VCaP (cell line): Measurements from ENCODE around the gene DNAJC6.

Source experiments
- H3K27ac ChIP-seq: fragments of 450-650 bp; 2 replicates; pipeline ENCODE4 v1.5.1; 2017
- CTCF ChIP-seq: fragments of 450-650 bp; conservative IDR thresholded peaks from 2 replicates; pipeline ENCODE4 v1.5.1; 2017; ENCODE audit warnings: mild to moderate bottlenecking, moderate library complexity

The DNAJC6 gene

GRCh38 chr1:65309304-65310077, at the start of gene DNAJC6:
Gene DNAJC6, plus strand, starts transcription at chr1:65309543. Its CDS starts 203 bp downstream, at chr1:65309746.
- H3K27ac ChIP-seq: peak within 1 kb of the TSS; percentile 89
- TF ChIP-seq CTCF: no peak

- no peak overlapping the region for H3K27ac ChIP-seq
- TF ChIP-seq CTCF: no peak
These were observed 49.5 kb upstream of the DNAJC6 start for GRCh38 chr1:65259816-65260215.

GRCh38 chr1:65260851-65261473, 48.4 kb upstream of the DNAJC6 start:
- TF ChIP-seq CTCF: no peak
- no peak overlapping the region for H3K27ac ChIP-seq

GRCh38 chr1:65263286-65263685, 46.1 kb upstream of the DNAJC6 start:
- H3K27ac ChIP-seq: no peak overlapping the region
- no peak for TF ChIP-seq CTCF

GRCh38 chr1:65264197-65264929, 45.0 kb upstream of the DNAJC6 start:
- TF ChIP-seq CTCF: no peak

GRCh38 chr1:65265296-65265650, 44.1 kb upstream of the DNAJC6 start:
- TF ChIP-seq CTCF: no peak
- H3K27ac ChIP-seq: no peak overlapping the region

More at GRCh38 chr1:65264197-65264929, 45.0 kb upstream of the DNAJC6 start:
- no peak overlapping the region for H3K27ac ChIP-seq

- no peak for TF ChIP-seq CTCF
- H3K27ac ChIP-seq: no peak overlapping the region
These were observed 43.5 kb upstream of the DNAJC6 start for GRCh38 chr1:65265651-65266351.
